Measurements from ENCODE around the gene IER5. TPM values are rescaled to one million over a fixed set of nuclear protein-coding genes. Genes with fewer than 3 reads are reported as not detected.

Gene IER5
- total and polyA plus RNA-seq, 2 of the 13 experiments (the other 11 are each of a cell fraction or from before 2014, with no cell fraction given) = 2.5 to 3.5 TPM

- TF ChIP-seq SNAPC4 (CRISPR knock-in tag; IDR thresholded peaks at IDR 0.05) (no peak), NFRKB (IDR thresholded peaks at IDR 0.05) (no peak), MAZ (IDR thresholded peaks at IDR 0.05; ENCODE audit: borderline replicate concordance, low read depth, low read length) (no peak), MAZ (CRISPR knock-in tag; IDR thresholded peaks at IDR 0.05; ENCODE audit: low read depth) (no peak), HDAC2 (CRISPR knock-in tag; IDR thresholded peaks at IDR 0.05) (peak; percentile 79), TFDP1 (CRISPR knock-in tag; IDR thresholded peaks at IDR 0.05; ENCODE audit: borderline replicate concordance) (peak; percentile 58; the same call in 1 of the 2 replicates), SPEN (CRISPR knock-in tag; IDR thresholded peaks at IDR 0.05; ENCODE audit: low read depth) (peak; percentile 65; the same call in 1 of the 2 replicates), EZH2 (conservative IDR thresholded peaks at IDR 0.05; ENCODE audit: low read depth, low read length) (no peak), ZBTB7B (CRISPR knock-in tag; IDR thresholded peaks at IDR 0.05) (no peak), ZNF775 (CRISPR knock-in tag; IDR thresholded peaks at IDR 0.05; ENCODE audit: borderline replicate concordance) (no peak), ZNF883 (CRISPR knock-in tag; IDR thresholded peaks at IDR 0.05; ENCODE audit: not compliant biosample characterization) (no peak), HOXA9 (CRISPR knock-in tag; IDR thresholded peaks at IDR 0.05; ENCODE audit: borderline replicate concordance) (no peak), RAD51 (IDR thresholded peaks at IDR 0.05; ENCODE audit: borderline replicate concordance) (no peak), GATAD2A (CRISPR knock-in tag; IDR thresholded peaks at IDR 0.05) (peak; percentile 84), KDM1A (CRISPR knock-in tag; IDR thresholded peaks at IDR 0.05) (no peak), HNRNPH1 (optimal IDR thresholded peaks at IDR 0.05; ENCODE audit: low read depth, low read length) (no peak), ZNF326 (CRISPR knock-in tag; IDR thresholded peaks at IDR 0.05; ENCODE audit: borderline replicate concordance) (no peak), RERE (CRISPR knock-in tag; IDR thresholded peaks at IDR 0.05; ENCODE audit: low read depth) (no peak)
Observed at GRCh38 chr1:181133441-181133951, 45.0 kb downstream of the IER5 start (continued).
